GM12878 (cell line): ENCODE measurements around the gene GPLD1. TPM values are rescaled to one million over a fixed set of nuclear protein-coding genes. Genes with fewer than 3 reads are reported as not detected.

Source experiments
- BMI1 ChIP-seq: fragments of 450-650 bp; IDR thresholded peaks from 2 replicates; pipeline ENCODE4 v1.6.1; 2016; ENCODE audit warnings: mild to moderate bottlenecking, moderate library complexity, borderline replicate concordance
- DPF2 ChIP-seq: fragments of 450-650 bp; IDR thresholded peaks from 2 replicates; pipeline ENCODE4 v1.6.1; 2017; ENCODE audit warnings: mild to moderate bottlenecking
- EED ChIP-seq: sonication (generic); IDR thresholded peaks from 2 replicates; pipeline ENCODE4 v1.6.1; 2016; ENCODE audit warnings: antibody characterized with exemption, low read depth
- POLR2AphosphoS5 ChIP-seq: IDR thresholded peaks from 2 replicates; pipeline ENCODE4 v1.6.1; 2011; ENCODE audit warnings: mild to moderate bottlenecking, low read length, inconsistent platforms
- RBBP5 ChIP-seq: fragments of 200-600 bp; sonication (generic); conservative IDR thresholded peaks from 2 replicates; pipeline ENCODE4 v1.6.1; 2016
- SMAD5 ChIP-seq: IDR thresholded peaks from 2 replicates; pipeline ENCODE4 v1.6.1; 2016; ENCODE audit warnings: antibody characterized with exemption, low read depth
- STAT3 ChIP-seq: IDR thresholded peaks from 2 replicates; pipeline ENCODE4 v1.6.1; 2011; ENCODE audit warnings: low read depth, low read length, improper control_type of control experiment
- YY1 ChIP-seq: IDR thresholded peaks from 2 replicates; pipeline ENCODE4 v1.6.1; 2011; ENCODE audit warnings: low read depth, mild to moderate bottlenecking, low read length
- polyA plus RNA-seq, 11 experiments: library from polyadenylated mRNA; depleted of rRNA in 4 of 11; unstranded in 6 of 11; stranded (reverse) in 5 of 11; fragments of >200 nt; fragmentation: Nextera tagmentation in 4 of 11; fragmentation: Illumina TruSeq in 1 of 11; extraction: Ambion mirVana in 4 of 11; extraction: Trizol in 1 of 11; gene quantifications; 1 replicate in 1 of 11; 2 replicates in 10 of 11; pipeline versions ENCODE4 v1.2.1 to v1.2.3, GENCODE V29; 2011 to 2016; ENCODE audit warnings: inconsistent platforms in 2 of 11, missing spikeins in 2 of 11, low read depth in 1 of 11
- total RNA-seq, 4 experiments: library from RNA; depleted of rRNA in 3 of 4; stranded (reverse); fragments of >200 nt in 3 of 4; fragmentation: Illumina TruSeq in 1 of 4; extraction: Trizol in 1 of 4; gene quantifications; 2 replicates each; pipeline versions ENCODE4 v1.2.1 to v1.2.3, GENCODE V29; 2013 to 2021
- TF ChIP-seq, protein P1 (sequence below): IDR thresholded peaks from 2 replicates; pipeline ENCODE4 v1.6.1; 2011; ENCODE audit warnings: borderline replicate concordance, low read depth, mild to moderate bottlenecking, moderate library complexity, low read length; ENCODE audit not compliant: insufficient read depth, poor library complexity, severe bottlenecking
- TF ChIP-seq, protein P2 (sequence below), 3 experiments: IDR thresholded peaks in 2 of 3; conservative IDR thresholded peaks in 1 of 3; 2 replicates each; pipeline ENCODE4 v1.5.1; 2011; ENCODE audit warnings: low read depth in 3 of 3, low read length in 3 of 3, mild to moderate bottlenecking in 3 of 3, control low read depth in 2 of 3, moderate library complexity in 2 of 3, inconsistent platforms in 1 of 3, mixed read lengths in 1 of 3; ENCODE audit not compliant: control insufficient read depth in 2 of 3, insufficient read depth in 1 of 3; ENCODE audit errors: extremely low read depth in 1 of 3
- TF ChIP-seq, protein P3 (sequence below): fragments of 450-650 bp; formaldehyde crosslinking; IDR thresholded peaks from 2 replicates; pipeline ENCODE4 v1.5.0; 2022; ENCODE audit warnings: mild to moderate bottlenecking, missing genetic modification characterization
- TF ChIP-seq, protein P4 (sequence below): IDR thresholded peaks from 2 replicates; pipeline ENCODE4 v1.6.1; 2012; ENCODE audit warnings: mild to moderate bottlenecking, low read depth, low read length
- TF ChIP-seq, protein P5 (sequence below): IDR thresholded peaks from 2 replicates; pipeline ENCODE4 v1.6.1; 2012; ENCODE audit warnings: improper control_type of control experiment, low read depth, low read length; ENCODE audit not compliant: insufficient replicate concordance

GPLD1 gene
- total and polyA plus RNA-seq, 10 of the 15 experiments (the other 5 are each of a cell fraction or from before 2014, with no cell fraction given) = 0.04 to 1.0 (median 0.69) TPM

DNA sequence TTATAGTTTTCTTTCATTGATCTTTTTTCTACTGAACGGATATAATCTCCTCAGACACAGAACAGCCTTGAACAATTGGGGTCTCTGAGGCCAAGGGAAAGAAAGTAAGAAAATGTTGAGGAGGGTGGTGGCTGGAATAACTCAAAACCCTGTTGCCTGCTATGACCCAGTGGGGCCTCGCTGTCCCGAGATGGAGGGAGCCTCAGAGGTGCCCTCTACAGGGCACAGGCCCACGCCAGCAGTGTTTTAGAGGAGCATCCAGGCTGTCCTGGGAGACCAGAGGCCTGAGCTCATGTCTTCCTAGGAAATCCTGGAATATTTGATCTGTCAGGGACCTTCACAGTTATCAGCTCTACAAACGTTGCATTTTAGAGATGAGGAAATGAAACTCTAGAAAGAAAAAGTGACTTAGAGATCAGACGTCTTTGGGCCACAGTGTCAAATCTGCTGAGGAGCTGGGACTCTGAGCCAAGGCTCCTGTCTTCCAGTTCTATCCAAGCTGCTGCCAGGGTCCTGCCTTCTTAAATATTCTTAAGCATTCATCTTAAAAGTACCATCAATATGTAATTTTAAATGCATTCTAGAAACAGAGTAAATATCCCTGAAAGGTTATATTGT lies 31.7 kb upstream of the GPLD1 start (continued):
- TF ChIP-seq, protein P1, sequence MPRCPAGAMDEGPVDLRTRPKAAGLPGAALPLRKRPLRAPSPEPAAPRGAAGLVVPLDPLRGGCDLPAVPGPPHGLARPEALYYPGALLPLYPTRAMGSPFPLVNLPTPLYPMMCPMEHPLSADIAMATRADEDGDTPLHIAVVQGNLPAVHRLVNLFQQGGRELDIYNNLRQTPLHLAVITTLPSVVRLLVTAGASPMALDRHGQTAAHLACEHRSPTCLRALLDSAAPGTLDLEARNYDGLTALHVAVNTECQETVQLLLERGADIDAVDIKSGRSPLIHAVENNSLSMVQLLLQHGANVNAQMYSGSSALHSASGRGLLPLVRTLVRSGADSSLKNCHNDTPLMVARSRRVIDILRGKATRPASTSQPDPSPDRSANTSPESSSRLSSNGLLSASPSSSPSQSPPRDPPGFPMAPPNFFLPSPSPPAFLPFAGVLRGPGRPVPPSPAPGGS = no peak
- TF ChIP-seq, protein P2, sequence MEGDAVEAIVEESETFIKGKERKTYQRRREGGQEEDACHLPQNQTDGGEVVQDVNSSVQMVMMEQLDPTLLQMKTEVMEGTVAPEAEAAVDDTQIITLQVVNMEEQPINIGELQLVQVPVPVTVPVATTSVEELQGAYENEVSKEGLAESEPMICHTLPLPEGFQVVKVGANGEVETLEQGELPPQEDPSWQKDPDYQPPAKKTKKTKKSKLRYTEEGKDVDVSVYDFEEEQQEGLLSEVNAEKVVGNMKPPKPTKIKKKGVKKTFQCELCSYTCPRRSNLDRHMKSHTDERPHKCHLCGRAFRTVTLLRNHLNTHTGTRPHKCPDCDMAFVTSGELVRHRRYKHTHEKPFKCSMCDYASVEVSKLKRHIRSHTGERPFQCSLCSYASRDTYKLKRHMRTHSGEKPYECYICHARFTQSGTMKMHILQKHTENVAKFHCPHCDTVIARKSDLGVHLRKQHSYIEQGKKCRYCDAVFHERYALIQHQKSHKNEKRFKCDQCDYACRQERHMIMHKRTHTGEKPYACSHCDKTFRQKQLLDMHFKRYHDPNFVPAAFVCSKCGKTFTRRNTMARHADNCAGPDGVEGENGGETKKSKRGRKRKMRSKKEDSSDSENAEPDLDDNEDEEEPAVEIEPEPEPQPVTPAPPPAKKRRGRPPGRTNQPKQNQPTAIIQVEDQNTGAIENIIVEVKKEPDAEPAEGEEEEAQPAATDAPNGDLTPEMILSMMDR (IDR thresholded peaks at IDR 0.05 in 2 of 3, conservative IDR thresholded peaks at IDR 0.05 in 1 of 3; ENCODE audit: control insufficient read depth in 2 of 3, extremely low read depth in 1 of 3, insufficient read depth in 1 of 3, low read depth in 3 of 3, low read length in 3 of 3) = peak; percentile 76 to 87 (median 78)
- TF ChIP-seq BMI1 (no peak), STAT3 (no peak), RBBP5 (no peak), EED (peak; percentile 71; the same call in 1 of the 2 replicates), YY1 (peak; percentile 67; the same call in 1 of the 2 replicates), SMAD5 (no peak), DPF2 (0 out of 2 replicates have a peak, but pooled peaks have one; percentile 39), POLR2AphosphoS5 (no peak)
- TF ChIP-seq, protein P3, sequence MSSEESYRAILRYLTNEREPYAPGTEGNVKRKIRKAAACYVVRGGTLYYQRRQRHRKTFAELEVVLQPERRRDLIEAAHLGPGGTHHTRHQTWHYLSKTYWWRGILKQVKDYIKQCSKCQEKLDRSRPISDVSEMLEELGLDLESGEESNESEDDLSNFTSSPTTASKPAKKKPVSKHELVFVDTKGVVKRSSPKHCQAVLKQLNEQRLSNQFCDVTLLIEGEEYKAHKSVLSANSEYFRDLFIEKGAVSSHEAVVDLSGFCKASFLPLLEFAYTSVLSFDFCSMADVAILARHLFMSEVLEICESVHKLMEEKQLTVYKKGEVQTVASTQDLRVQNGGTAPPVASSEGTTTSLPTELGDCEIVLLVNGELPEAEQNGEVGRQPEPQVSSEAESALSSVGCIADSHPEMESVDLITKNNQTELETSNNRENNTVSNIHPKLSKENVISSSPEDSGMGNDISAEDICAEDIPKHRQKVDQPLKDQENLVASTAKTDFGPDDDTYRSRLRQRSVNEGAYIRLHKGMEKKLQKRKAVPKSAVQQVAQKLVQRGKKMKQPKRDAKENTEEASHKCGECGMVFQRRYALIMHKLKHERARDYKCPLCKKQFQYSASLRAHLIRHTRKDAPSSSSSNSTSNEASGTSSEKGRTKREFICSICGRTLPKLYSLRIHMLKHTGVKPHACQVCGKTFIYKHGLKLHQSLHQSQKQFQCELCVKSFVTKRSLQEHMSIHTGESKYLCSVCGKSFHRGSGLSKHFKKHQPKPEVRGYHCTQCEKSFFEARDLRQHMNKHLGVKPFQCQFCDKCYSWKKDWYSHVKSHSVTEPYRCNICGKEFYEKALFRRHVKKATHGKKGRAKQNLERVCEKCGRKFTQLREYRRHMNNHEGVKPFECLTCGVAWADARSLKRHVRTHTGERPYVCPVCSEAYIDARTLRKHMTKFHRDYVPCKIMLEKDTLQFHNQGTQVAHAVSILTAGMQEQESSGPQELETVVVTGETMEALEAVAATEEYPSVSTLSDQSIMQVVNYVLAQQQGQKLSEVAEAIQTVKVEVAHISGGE (CRISPR knock-in tag) = no peak
- TF ChIP-seq, protein P4, sequence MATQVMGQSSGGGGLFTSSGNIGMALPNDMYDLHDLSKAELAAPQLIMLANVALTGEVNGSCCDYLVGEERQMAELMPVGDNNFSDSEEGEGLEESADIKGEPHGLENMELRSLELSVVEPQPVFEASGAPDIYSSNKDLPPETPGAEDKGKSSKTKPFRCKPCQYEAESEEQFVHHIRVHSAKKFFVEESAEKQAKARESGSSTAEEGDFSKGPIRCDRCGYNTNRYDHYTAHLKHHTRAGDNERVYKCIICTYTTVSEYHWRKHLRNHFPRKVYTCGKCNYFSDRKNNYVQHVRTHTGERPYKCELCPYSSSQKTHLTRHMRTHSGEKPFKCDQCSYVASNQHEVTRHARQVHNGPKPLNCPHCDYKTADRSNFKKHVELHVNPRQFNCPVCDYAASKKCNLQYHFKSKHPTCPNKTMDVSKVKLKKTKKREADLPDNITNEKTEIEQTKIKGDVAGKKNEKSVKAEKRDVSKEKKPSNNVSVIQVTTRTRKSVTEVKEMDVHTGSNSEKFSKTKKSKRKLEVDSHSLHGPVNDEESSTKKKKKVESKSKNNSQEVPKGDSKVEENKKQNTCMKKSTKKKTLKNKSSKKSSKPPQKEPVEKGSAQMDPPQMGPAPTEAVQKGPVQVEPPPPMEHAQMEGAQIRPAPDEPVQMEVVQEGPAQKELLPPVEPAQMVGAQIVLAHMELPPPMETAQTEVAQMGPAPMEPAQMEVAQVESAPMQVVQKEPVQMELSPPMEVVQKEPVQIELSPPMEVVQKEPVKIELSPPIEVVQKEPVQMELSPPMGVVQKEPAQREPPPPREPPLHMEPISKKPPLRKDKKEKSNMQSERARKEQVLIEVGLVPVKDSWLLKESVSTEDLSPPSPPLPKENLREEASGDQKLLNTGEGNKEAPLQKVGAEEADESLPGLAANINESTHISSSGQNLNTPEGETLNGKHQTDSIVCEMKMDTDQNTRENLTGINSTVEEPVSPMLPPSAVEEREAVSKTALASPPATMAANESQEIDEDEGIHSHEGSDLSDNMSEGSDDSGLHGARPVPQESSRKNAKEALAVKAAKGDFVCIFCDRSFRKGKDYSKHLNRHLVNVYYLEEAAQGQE = no peak
- TF ChIP-seq, protein P5, sequence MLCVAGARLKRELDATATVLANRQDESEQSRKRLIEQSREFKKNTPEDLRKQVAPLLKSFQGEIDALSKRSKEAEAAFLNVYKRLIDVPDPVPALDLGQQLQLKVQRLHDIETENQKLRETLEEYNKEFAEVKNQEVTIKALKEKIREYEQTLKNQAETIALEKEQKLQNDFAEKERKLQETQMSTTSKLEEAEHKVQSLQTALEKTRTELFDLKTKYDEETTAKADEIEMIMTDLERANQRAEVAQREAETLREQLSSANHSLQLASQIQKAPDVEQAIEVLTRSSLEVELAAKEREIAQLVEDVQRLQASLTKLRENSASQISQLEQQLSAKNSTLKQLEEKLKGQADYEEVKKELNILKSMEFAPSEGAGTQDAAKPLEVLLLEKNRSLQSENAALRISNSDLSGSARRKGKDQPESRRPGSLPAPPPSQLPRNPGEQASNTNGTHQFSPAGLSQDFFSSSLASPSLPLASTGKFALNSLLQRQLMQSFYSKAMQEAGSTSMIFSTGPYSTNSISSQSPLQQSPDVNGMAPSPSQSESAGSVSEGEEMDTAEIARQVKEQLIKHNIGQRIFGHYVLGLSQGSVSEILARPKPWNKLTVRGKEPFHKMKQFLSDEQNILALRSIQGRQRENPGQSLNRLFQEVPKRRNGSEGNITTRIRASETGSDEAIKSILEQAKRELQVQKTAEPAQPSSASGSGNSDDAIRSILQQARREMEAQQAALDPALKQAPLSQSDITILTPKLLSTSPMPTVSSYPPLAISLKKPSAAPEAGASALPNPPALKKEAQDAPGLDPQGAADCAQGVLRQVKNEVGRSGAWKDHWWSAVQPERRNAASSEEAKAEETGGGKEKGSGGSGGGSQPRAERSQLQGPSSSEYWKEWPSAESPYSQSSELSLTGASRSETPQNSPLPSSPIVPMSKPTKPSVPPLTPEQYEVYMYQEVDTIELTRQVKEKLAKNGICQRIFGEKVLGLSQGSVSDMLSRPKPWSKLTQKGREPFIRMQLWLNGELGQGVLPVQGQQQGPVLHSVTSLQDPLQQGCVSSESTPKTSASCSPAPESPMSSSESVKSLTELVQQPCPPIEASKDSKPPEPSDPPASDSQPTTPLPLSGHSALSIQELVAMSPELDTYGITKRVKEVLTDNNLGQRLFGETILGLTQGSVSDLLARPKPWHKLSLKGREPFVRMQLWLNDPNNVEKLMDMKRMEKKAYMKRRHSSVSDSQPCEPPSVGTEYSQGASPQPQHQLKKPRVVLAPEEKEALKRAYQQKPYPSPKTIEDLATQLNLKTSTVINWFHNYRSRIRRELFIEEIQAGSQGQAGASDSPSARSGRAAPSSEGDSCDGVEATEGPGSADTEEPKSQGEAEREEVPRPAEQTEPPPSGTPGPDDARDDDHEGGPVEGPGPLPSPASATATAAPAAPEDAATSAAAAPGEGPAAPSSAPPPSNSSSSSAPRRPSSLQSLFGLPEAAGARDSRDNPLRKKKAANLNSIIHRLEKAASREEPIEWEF = no peak
